HG03196 (cell line): ENCODE data around the gene ZBTB43.

ENCODE experiments used
- ATAC-seq: cut with Tn5 transposase; IDR thresholded peaks from one replicate; pipeline ENCODE4 v1.9.1; 2021; ENCODE audit not compliant: unreplicated experiment

Gene ZBTB43

DNA sequence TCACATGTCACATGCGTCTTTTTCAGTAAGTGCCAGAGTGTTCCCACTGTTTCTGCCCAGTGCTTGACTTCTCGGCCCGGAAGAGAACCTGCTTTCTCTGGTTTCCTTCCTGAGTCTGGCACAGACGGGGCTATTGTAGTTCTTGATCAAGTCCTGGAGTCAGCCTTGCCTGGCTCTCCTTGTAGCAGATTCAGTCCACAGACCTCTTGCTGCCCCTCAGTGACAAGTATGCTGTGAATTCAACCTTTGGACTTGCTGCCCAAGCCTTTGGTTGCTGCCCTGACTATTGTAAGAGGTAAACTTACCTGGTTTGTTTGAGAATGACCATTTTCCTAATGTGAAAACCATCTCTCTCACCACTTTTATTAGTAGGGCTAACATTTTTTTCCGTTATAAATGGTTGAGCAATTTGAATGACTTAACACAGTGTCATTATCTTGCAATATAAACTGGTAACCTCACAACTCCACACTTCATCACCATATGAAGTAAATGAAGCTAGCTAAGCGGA lies 80.3 kb downstream of the ZBTB43 start:
- ATAC-seq: no peak

DNA sequence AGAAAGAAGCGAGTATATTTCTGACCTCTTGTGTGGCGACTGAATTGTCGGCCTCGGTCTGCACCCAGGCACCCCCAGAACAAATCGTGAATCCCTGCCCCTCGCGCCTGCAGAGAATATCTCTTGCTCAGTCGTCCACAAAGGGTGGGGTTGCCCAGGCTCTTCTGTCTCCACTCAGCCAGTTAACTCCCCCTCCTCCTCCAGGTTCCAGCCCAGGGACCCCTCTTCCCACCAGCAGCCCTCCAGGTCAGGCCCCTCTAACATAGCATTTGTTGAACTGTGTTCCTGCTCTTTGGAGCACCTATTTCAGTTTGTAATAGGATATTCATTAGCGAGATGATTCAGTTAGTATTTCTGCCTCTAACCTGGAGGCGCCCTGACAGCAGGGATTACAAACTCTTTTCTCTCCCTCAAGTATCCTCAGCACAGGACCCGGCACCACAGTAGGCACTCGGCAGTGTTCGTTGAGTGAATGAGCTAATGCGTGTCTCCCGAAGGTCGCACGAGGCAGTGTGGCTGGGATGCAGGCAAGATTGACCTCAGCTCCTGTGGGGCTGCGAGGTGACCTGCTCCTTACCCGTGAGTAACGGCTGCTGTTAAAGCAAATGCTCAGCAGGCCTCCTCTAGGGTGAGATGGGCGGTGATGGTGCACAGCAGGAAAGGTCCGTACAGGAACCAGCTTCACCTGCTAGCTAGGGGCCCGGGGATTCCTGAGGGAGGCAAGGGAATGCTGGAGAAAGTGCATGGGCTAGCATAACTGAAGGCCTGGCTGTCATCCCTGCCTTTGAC lies 81.4 kb downstream of the ZBTB43 start:
- ATAC-seq: no peak

DNA sequence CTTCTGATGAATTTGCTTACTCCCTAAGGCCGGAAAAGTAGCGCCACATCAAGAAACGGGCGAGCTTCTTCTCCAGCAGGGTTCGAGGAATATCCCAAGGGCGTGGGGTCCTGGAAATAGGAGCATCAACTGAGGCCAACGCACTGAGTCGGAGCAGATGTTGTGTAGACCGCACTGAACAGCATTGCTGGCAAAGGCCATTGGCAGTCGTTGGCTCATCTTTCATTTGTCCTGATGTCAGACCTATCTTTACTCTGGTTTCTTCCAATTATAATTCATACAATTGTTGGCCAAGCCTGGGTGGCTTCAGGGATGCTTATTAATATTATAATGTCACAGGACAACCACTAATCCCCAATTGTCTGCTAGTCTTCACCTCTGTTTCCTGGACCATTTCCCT lies 82.1 kb downstream of the ZBTB43 start:
- ATAC-seq: no peak
